Measurements from ENCODE around the gene OR2T29. TPM values are rescaled to one million over a fixed set of nuclear protein-coding genes. Genes with fewer than 3 reads are reported as not detected.
"Not testable (repeated sequence)": the region's sequence is repeated elsewhere in the genome, so short reads cannot be mapped to it uniquely, and the experiment has no call there.

Gene OR2T29
- total RNA-seq, 1 donor from 2014 or later: not detected

GRCh38 chr1:248507773-248508172 is 54.8 kb downstream of the OR2T29 start, which contains the start of gene OR2G6:
TSS of gene OR2G6 (plus strand) at chr1:248508073. CDS start at chr1:248521647, 13,574 bp downstream.
- DNase-seq: not testable (repeated sequence)

Other genes starting within 250 kb of the OR2T29 start
- gene OR2M7, start 238.2 kb downstream of the OR2T29 start, total RNA-seq: not detected in 2 replicates
- gene OR14C36, start 214.0 kb downstream of the OR2T29 start, total RNA-seq: not detected in 2 replicates
- not detected in 2 replicates for gene OR2T4, start 201.1 kb downstream of the OR2T29 start, total RNA-seq
- not detected in 2 replicates for gene OR2T6, start 187.0 kb downstream of the OR2T29 start, total RNA-seq
- gene OR2T1, start 159.7 kb downstream of the OR2T29 start, total RNA-seq: not detected in 2 replicates
- gene OR2T2, start 117.1 kb downstream of the OR2T29 start, total RNA-seq: not detected in 2 replicates
- gene OR2T3, start 89.4 kb downstream of the OR2T29 start, total RNA-seq: not detected in 2 replicates
- gene OR2T5, start 74.2 kb downstream of the OR2T29 start, total RNA-seq: not detected in 2 replicates
- not detected in 2 replicates for gene OR2G6, start 54.7 kb downstream of the OR2T29 start, total RNA-seq
- not detected in 2 replicates for gene OR2T34, start 12.0 kb upstream of the OR2T29 start, total RNA-seq
- gene OR2T10, start 34.9 kb upstream of the OR2T29 start, total RNA-seq: not detected in 2 replicates
- gene OR2T11, start 72.3 kb upstream of the OR2T29 start, total RNA-seq: not detected in 2 replicates
- gene OR2T35, start 82.5 kb upstream of the OR2T29 start, total RNA-seq: not detected in 2 replicates
- not detected in 2 replicates for gene OR2T27, start 92.8 kb upstream of the OR2T29 start, total RNA-seq
- gene OR14I1, start 140.0 kb upstream of the OR2T29 start, total RNA-seq: not detected in 2 replicates
- gene LYPD8, start 193.0 kb upstream of the OR2T29 start, total RNA-seq: 0.17 and 0.23 TPM in 2 replicates

All from dermis blood vessel endothelial cell (primary cell).